Activated CD8-positive, alpha-beta memory T cell treated with anti-CD3 and anti-CD28 coated beads, Interleukin-2, amount 50 U/mL, for 24 hours (primary cell): ENCODE data around the gene EYA3.

Experiments used
- DNase-seq: peaks from one replicate; pipeline ENCODE4 v3.0.0-alpha.2; 2020; ENCODE audit errors: extremely low read depth

The EYA3 gene

DNA sequence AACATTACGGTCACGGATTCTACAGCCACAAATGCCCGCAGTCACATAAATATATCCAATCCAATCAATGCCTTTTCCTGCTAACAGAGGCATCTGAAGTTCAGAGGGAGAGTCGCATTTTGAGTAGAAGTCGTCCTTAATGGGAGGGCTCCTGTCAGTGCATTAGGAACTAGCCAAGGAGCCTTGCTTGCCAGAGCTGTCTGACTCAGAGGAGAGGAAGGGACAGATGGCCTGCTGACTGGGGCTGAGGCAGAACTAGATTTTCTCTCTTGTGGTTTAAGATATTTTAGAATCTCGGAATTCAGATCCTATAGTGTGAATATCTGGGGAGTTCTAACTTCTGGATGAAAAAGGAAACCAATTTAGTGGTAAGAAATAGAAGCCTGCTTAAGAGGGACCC is 118.0 kb downstream of the EYA3 start:
- DNase-seq, result no peak

- DNase-seq, result no peak
These were observed 119.7 kb downstream of the EYA3 start for GRCh38 chr1:27968692-27969091.

GRCh38 chr1:27967884-27968466 is 120.4 kb downstream of the EYA3 start:
- DNase-seq, result no peak

- DNase-seq, result no peak
These were observed 121.1 kb downstream of the EYA3 start for GRCh38 chr1:27967106-27967883.

DNA sequence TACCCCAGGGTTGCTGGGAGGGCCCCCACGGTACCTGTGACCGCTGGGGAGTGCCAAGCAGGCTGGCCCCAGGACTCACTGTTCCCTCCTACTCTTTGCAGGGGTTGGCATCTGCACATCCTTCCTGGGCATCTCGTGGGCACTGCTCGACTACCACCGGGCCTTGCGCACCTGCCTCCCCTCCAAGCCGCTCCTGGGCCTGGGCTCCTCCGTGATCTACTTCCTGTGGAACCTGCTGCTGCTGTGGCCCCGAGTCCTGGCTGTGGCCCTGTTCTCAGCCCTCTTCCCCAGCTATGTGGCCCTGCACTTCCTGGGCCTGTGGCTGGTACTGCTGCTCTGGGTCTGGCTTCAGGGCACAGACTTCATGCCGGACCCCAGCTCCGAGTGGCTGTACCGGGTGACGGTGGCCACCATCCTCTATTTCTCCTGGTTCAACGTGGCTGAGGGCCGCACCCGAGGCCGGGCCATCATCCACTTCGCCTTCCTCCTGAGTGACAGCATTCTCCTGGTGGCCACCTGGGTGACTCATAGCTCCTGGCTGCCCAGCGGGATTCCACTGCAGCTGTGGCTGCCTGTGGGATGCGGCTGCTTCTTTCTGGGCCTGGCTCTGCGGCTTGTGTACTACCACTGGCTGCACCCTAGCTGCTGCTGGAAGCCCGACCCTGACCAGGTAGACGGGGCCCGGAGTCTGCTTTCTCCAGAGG is 121.9 kb downstream of the EYA3 start:
- no peak for DNase-seq

GRCh38 chr1:27963393-27963792 is 125.0 kb downstream of the EYA3 start:
- DNase-seq, result no peak

DNA sequence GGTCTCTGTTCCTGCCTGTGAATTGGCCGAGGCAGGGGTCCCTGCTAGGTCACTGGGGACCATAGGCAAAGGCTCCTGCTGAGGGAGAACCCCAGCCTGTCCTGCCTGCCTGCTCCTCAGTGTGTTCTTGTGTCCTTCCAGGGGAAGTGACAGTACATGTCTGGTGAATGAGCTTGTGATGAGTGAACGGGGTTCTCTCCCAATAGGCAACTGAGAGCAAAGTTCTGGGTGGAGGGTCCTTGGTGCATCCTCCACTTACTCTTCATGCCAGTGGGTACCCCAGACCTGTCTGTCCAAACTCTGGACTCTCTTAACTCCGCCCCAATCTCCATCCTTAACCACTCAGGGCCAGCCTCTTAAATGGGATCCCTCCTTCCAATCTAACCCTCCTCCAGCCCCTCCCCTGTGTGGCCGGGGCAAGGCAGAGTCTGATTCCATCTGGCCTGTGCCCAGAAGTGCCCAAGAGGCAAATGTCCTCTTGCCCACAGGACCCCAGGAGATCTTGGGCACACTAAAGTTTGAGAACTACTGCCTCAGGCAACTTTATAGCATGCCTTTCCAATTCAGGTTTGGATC is 126.7 kb downstream of the EYA3 start:
- DNase-seq, result no peak

GRCh38 chr1:27960762-27961645 is 127.4 kb downstream of the EYA3 start:
- DNase-seq, result no peak

DNA sequence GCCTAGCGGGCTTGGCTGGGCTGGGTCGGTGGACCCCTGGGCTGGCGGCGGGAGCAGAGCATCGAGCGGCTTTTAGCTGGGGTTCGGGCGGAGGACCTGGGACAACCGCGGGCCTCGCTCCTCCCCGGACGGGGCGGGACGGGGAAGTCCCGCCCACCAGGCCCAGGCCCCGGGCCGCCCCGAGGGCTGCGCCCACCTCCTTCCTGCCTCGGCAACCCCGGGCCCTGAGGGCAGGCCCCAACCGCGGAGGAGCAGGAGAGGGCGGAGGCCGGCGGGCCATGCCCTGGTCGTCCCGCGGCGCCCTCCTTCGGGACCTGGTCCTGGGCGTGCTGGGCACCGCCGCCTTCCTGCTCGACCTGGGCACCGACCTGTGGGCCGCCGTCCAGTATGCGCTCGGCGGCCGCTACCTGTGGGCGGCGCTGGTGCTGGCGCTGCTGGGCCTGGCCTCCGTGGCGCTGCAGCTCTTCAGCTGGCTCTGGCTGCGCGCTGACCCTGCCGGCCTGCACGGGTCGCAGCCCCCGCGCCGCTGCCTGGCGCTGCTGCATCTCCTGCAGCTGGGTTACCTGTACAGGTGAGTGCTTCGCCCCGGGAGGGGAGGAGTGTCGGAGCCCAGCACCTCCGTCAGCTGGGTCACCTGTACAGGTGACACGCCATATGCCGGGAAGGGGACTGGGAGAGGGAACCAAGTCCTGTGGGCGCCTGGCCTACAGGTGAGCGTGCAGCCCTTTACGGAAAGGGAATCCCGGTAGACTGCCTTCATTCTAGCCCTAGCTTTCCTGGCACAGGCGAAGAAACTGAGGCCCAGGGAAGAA is 128.4 kb downstream of the EYA3 start, which contains the start of gene XKR8:
Gene XKR8, plus strand, starts transcription at position 182 of the 812 bp plus-strand sequence. Its CDS starts 97 bp downstream, at position 279.
- DNase-seq, result peak; percentile 47

DNA sequence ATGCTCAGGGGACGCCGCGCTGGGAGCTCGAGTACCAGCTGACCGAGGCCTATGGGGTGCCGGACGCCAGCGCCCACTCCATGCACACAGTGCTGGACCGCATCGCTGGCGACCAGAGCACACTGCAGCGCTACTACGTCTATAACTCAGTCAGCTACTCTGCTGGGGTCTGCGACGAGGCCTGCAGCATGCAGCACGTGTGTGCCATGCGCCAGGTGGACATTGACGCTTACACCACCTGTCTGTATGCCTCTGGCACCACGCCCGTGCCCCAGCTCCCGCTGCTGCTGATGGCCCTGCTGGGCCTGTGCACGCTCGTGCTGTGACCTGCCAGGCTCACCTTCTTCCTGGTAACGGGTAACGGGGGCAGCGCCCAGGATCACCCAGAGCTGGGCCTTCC is 129.9 kb downstream of the EYA3 start:
- DNase-seq, result no peak

GRCh38 chr1:27957655-27958054 is 130.8 kb downstream of the EYA3 start:
- no peak for DNase-seq

DNA sequence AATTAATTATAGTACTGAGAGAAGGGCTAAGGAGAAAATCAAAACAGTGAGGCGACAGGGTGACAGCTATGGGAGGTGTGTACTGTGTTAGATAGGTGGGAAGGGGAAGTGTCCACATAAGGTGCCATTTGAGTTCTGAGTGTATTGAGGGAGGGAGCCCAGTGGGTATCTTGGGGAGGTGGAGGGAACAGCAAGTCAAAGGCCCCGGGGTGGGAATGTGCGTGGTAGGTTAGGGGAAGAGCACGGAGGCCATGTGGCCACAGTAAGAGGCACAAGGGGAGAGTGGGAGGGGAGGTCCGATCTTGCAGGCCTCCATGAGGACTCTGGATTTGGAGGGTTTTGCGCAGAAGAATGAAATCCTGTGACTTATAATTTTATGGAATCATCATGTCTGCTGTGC is 131.6 kb downstream of the EYA3 start:
- no peak for DNase-seq

- DNase-seq, result no peak
These were observed 133.3 kb downstream of the EYA3 start for GRCh38 chr1:27955076-27955475.

- no peak for DNase-seq
These were observed 134.2 kb downstream of the EYA3 start for GRCh38 chr1:27954186-27954585.

DNA sequence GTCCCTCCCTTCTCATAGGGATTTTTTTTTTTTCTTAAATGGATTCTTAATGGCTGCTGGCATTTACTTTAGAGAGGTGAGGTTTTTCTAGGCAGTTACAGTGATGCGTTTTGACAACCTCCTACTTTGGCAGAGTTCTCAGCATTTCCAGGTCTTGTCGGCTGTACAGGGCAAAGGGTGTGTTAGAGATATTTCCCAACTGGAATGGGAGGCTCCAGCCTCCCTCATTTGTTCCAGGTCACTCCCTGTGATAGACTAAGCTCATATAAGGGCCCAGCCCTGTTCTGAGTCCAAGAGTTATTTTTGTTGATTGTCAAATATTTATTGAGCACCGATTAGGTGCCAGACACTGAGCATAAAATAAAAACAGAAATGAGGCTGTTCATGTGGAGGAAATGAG is 136.3 kb downstream of the EYA3 start:
- DNase-seq, result no peak

- no peak for DNase-seq
These were observed 137.0 kb downstream of the EYA3 start for GRCh38 chr1:27951396-27951795.

- DNase-seq, result no peak
These were observed 139.4 kb downstream of the EYA3 start for GRCh38 chr1:27949027-27949426.

DNA sequence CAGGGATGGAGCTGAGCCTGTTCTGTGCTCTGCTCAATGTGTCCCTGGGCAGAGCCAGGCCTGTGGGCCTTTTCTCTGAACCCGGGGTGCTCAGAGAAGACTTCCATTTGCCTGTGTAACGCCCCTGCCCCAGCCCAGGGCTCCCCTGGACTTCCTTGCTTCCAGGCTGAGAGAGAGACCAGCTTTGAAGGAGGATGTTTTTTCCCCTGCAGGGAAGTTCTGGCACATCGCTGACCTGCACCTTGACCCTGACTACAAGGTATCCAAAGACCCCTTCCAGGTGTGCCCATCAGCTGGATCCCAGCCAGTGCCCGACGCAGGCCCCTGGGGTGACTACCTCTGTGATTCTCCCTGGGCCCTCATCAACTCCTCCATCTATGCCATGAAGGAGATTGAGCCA is 143.4 kb downstream of the EYA3 start:
- DNase-seq, result no peak

DNA sequence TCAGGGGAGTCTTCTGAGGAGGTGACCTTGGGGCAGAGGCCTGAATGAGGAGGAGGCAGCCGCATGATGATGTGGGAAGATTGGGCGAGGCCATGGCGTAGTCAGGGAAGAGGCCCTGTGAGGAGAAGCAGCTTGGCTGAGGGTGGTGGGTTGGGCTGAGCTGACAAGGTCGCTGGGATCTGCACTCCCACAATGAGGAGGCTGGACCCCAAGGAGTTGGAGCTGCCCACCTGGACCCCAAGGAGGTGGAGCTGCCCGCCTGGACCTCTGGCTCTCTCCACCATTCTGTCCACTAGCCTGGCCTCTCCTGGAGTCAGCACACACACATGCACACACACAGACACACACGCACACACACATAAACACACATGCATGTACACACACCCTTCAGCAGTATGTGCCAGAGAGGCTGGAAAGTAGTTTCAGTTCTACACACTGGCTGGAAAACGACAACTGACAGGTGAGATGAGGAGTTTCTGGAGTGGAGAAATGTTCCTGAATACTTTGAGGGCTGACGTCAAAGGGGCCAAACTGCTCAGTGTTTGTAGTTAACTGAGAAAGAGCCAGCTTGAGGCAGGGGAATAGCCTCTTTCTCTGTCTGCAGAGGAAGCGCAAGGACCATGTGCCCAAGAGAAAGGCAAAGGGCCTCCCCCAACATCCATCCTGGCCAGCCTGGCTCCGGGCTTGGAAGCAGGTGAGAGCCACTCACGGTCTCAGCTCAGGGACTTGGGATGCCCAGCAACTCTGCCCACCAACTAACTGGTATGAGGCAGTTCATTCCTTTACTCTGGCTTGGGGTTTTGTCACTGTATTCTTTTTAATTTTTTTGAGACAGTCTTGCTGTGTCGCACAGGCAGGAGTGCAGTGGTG is 146.5 kb downstream of the EYA3 start:
- no peak for DNase-seq
